ENCODE data around the gene TAF6. TPM values are rescaled to one million over a fixed set of nuclear protein-coding genes. Genes with fewer than 3 reads are reported as not detected.

Gene TAF6
- total and polyA plus RNA-seq, 10 donors = 16.5 to 44.0 (median 36.2) TPM

GRCh38 chr7:100157069-100157333 lies 37.8 kb upstream of the TAF6 start:
- peak; percentile 74 for DNase-seq
- Histone ChIP-seq H3K4me3 (peak overlapping the region in 6 of 8 donors; percentile 73 to 98 (median 88)), H3K4me1 (peaks cover 17 to 75% (median 61%) of the 10 kb centered on the region in 6 donors), H3K36me3 (peaks cover 0 to 54% (median 36%) of the 10 kb centered on the region in 6 donors), H3K27ac (peak overlapping the region in 7 of 8 donors; percentile 88 to 97 (median 95)), H3K27me3 (replicated peaks in 1 of 7) (no peaks in the 10 kb centered on the region), H3K9me3 (no peaks in the 10 kb centered on the region)
- intact Hi-C loops (cut with DNase I; ENCODE audit: low total_unique reads) = no loop called here
- 70 to 86% (median 78%) methylated on average over 5 of the region's 5 CpGs for WGBS, 5 donors
- TF ChIP-seq CTCF (IDR thresholded peaks at IDR 0.05 in 8 of 11, conservative IDR thresholded peaks at IDR 0.05 in 3 of 11) (no peak), POLR2A (IDR thresholded peaks at IDR 0.05) (no peak), POLR2AphosphoS5 (IDR thresholded peaks at IDR 0.05) (no peak)

- peaks cover 0 to 59% (median 36%) of the 10 kb centered on the region in 6 donors for H3K36me3 ChIP-seq
- intact Hi-C loops (cut with DNase I; ENCODE audit: low total_unique reads) = no loop called here
- peak overlapping the region in 6 of 8 donors; percentile 73 to 98 (median 88) for H3K4me3 ChIP-seq
- H3K4me1 ChIP-seq = peaks cover 22 to 80% (median 66%) of the 10 kb centered on the region in 6 donors
- 67 to 80% (median 73%) methylated on average over 14 to 16 of the region's 16 CpGs for WGBS, 5 donors
- peak overlapping the region in 7 of 8 donors; percentile 88 to 97 (median 95) for H3K27ac ChIP-seq
- DNase-seq = peak; percentile 78
- H3K9me3 ChIP-seq = no peaks in the 10 kb centered on the region
- peak in 1 of 3 donors; percentile 26 for TF ChIP-seq POLR2AphosphoS5 (IDR thresholded peaks at IDR 0.05)
- no peak for TF ChIP-seq CTCF (IDR thresholded peaks at IDR 0.05 in 8 of 11, conservative IDR thresholded peaks at IDR 0.05 in 3 of 11)
- no peaks in the 10 kb centered on the region for H3K27me3 ChIP-seq (replicated peaks in 1 of 7)
Observed at GRCh38 chr7:100156331-100157068, 37.3 kb upstream of the TAF6 start.

GRCh38 chr7:100155553-100156317 lies 36.6 kb upstream of the TAF6 start:
- Histone ChIP-seq H3K9me3 (no peaks in the 10 kb centered on the region), H3K36me3 (peaks cover 0 to 67% (median 37%) of the 10 kb centered on the region in 6 donors), H3K27ac (peak overlapping the region in 3 of 8 donors; percentile 95 to 97 (median 97)), H3K4me1 (peaks cover 22 to 88% (median 73%) of the 10 kb centered on the region in 6 donors), H3K27me3 (replicated peaks in 1 of 7) (no peaks in the 10 kb centered on the region), H3K4me3 (no peak overlapping the region)
- intact Hi-C loops (cut with DNase I; ENCODE audit: low total_unique reads) = no loop called here
- TF ChIP-seq POLR2A (IDR thresholded peaks at IDR 0.05) (no peak), POLR2AphosphoS5 (IDR thresholded peaks at IDR 0.05) (no peak), CTCF (IDR thresholded peaks at IDR 0.05 in 8 of 11, conservative IDR thresholded peaks at IDR 0.05 in 3 of 11) (no peak)
- WGBS, 5 donors = 77 to 88% (median 86%) methylated on average over 20 of the region's 20 CpGs
- peak; percentile 77 for DNase-seq

Measured in spleen (tissue), 11 donors.